Measurements from ENCODE around the gene VTA1.

VTA1 gene

DNA sequence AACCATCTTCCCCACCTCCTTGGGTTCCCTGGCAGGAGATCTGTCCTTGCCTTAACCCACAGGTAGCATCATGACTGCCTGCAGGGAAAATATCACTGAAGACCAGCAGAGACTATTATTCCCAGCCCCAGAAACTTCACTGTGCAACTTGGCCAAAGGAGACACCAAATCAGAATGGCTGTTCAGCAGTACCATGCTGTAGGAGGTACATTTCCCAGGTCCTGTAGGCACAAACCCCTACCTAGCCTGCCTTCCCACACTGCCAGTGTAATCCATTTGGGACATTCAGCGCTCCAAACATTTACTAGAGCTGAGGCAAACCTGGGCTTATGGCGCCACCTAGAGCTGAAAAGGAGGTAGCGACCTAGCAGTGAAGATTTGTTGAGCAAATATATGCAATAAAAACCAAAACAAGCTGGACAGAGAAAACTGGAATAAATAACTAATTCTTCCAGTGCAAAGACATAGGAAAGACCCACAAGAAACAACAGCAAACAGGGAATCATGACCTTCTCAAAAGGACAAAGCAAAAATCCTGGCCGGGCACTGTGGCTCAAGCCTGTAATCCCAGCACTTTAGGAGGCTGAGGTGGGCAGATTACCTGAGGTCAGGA, 60.3 kb downstream of the VTA1 start:
- peak; percentile 83 for TF ChIP-seq CTCF (IDR thresholded peaks at IDR 0.05; ENCODE audit: low read depth, low read length)
- DNase-seq (ENCODE audit: extremely low read depth, low read depth) = peak; percentile 29

DNA sequence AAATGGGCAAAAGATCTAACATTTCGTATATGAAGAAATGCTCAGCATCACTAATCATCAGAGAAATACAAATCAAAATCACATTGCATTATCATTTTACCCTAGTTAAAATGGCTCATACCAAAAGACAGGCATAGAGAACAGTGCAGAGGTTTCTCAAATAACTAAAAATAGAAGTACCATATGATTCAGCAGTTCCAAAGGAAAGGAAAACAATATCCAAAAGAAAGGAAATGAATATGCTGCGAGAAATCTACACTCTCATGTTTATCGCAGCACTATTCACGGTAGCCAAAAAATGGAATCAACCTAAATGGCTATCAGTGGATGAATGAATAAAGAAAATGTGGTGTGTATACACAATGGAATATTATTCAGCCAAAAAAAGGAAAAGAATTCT, 63.5 kb downstream of the VTA1 start:
- no peak for DNase-seq (ENCODE audit: extremely low read depth, low read depth)
- TF ChIP-seq CTCF (IDR thresholded peaks at IDR 0.05; ENCODE audit: low read depth, low read length) = no peak

DNA sequence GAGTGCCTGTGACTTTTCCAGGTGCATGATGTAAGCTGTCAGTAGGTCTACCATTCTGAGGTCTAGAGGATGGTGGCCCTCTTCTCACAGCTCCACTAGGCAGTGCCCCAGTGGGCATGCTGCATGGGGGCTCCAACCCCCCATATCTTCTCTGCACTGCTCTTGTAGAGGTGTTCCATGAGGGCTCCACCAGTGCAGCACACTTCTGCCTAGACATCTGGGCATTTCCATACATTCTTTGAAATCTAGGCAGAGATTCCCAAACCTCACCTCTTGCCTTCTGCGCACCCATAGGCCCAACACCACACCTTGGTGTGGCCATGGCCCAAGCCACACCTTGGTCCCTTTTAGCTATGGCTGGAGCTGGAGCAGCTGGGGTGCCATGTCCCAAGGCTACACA, 66.3 kb downstream of the VTA1 start:
- TF ChIP-seq CTCF (IDR thresholded peaks at IDR 0.05; ENCODE audit: low read depth, low read length) = no peak

GRCh38 chr6:142218446-142218845, 71.4 kb downstream of the VTA1 start:
- DNase-seq (ENCODE audit: extremely low read depth, low read depth) = no peak
- no peak for TF ChIP-seq CTCF (IDR thresholded peaks at IDR 0.05; ENCODE audit: low read depth, low read length)

More for the DNA sequence above, 66.3 kb downstream of the VTA1 start:
- DNase-seq (ENCODE audit: extremely low read depth, low read depth) = no peak

DNA sequence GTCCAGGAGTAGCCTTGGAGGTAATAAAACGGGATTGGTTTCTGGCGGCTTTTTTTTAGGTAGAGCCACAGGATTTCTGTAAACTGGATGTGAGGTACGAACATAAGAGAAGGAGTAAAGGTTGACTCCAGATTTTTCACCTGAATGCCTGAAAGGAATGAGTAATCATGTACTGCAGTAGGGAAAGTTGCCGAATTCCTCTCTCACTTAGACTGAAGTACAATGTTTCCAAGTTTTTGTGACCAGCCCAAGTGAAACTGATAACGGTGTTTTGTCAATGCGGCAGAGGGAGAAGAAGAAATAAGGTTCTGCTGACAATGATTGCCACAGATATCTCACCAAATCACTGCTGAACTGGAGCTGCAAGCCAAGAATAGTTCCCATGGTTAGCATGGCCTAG, 75.0 kb downstream of the VTA1 start:
- DNase-seq (ENCODE audit: extremely low read depth, low read depth) = no peak
- no peak for TF ChIP-seq CTCF (IDR thresholded peaks at IDR 0.05; ENCODE audit: low read depth, low read length)

DNA sequence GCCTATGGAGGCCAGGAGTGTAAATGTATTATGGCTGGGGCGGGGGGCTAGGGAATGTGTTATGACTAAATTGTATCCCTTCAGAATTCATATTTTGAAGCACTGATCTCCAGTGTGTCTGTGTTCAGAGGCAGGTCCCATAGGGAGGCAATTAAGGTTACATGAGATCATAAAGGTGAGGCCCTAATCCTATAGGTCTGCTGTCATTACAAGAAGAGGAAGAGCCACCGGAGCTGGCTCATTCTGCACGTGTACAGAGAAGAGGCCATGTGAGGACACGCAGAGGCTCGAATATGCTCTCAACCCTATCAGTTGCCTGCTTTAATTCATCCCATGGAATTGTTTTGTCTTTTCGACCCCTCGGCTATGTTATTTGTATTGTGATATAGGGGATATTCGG, 76.9 kb downstream of the VTA1 start:
- DNase-seq (ENCODE audit: extremely low read depth, low read depth) = no peak
- no peak for TF ChIP-seq CTCF (IDR thresholded peaks at IDR 0.05; ENCODE audit: low read depth, low read length)

- no peak for TF ChIP-seq CTCF (IDR thresholded peaks at IDR 0.05; ENCODE audit: low read depth, low read length)
- no peak for DNase-seq (ENCODE audit: extremely low read depth, low read depth)
These were observed 78.1 kb downstream of the VTA1 start for GRCh38 chr6:142225115-142225514.

All from AG09319 (cell line).